Stimulated activated CD8-positive, alpha-beta memory T cell treated with anti-CD3 and anti-CD28 coated beads, Interleukin-12 subunit alpha, Interleukin-12 subunit beta, amount 100 ng/mL, for 1 hour (primary cell): ENCODE data around the gene TRIB2.

Experiments used
- DNase-seq: peaks from one replicate; pipeline ENCODE4 v3.0.0-alpha.2; 2020; ENCODE audit warnings: low read depth

Gene TRIB2

GRCh38 chr2:12742891-12743290 lies 26.2 kb downstream of the TRIB2 start:
- no peak for DNase-seq

GRCh38 chr2:12750166-12750905 lies 33.6 kb downstream of the TRIB2 start:
- DNase-seq: no peak

DNA sequence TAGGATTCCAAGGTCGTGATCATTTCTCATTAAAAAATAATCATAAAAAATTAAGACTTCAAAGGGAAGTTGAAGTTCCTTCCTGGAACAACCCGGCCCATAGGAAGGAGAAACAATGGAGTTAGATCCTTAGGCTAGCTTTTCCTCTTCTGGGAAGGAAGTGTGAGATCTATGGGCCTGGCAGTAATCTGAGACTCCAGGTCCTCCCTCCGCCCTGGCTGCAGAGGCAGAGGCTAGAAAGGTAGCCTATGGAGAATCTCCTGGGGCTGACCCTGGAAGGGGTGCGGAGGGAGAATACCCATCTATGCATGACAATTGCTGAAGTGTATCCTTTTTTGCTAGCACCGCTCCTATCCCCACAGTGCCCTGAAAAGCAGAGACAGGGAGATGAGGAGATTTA lies 37.9 kb downstream of the TRIB2 start:
- no peak for DNase-seq

GRCh38 chr2:12755384-12755783 lies 38.6 kb downstream of the TRIB2 start:
- DNase-seq: no peak

DNA sequence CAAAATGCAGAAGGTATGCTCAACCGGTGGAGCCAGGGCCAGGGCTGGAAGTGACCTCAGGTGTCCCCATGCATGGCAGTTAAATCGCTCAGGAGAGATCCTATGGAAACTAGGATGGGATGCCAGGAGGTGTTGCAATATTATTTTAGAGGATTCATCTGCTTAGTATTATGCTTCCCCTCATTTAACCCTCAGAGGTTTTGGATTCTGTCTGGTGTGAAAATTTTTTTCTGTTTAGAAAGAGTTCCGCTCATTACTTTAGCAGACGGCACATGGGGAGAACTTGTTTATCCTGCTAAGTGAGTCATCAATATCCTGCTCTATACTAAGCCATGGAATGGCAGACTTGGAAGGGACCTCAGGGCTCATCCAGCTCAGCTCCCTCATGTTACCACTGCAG lies 42.5 kb downstream of the TRIB2 start:
- no peak for DNase-seq

DNA sequence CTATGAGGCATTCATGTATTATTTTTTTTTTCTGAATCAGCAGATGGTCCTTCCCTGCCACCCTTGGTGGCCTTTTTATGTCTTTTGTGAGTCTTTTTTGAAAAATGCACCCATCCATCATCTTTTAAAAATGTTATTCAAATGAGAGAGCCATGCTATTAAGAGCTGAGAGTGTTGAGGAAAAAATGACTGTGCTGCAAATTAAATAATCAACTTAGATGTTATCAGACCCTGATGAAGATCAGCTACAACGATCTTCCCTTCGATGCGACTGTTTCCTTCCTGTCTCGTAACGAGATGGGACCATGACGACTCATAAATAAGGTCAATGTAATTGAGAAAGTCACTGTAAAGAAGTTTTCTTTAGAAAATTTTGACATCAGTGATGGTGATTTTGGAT lies 44.4 kb downstream of the TRIB2 start:
- no peak for DNase-seq

DNA sequence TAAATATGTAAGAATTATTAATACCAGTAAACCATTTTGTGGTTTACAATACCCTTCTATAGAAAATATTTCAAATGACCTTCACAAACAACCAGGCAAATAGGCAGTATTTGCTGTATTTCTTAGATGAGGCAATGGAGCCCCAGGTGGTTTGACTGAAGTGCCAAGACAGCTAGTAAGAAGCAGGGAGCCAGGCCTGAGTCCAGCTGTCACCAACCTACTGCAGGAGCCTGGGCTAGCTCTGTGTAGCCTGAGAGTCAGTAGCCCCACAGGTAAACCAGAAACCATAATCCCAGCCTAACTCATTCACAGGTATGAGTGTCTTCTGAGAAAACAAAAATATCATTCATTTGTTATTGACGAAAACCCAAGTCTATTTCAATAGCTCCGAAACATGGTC lies 45.6 kb downstream of the TRIB2 start:
- DNase-seq: no peak

GRCh38 chr2:12762976-12763375 lies 46.2 kb downstream of the TRIB2 start:
- no peak for DNase-seq

GRCh38 chr2:12763486-12763885 lies 46.8 kb downstream of the TRIB2 start:
- no peak for DNase-seq

- no peak for DNase-seq
These were observed 47.5 kb downstream of the TRIB2 start for GRCh38 chr2:12764075-12764730.

DNA sequence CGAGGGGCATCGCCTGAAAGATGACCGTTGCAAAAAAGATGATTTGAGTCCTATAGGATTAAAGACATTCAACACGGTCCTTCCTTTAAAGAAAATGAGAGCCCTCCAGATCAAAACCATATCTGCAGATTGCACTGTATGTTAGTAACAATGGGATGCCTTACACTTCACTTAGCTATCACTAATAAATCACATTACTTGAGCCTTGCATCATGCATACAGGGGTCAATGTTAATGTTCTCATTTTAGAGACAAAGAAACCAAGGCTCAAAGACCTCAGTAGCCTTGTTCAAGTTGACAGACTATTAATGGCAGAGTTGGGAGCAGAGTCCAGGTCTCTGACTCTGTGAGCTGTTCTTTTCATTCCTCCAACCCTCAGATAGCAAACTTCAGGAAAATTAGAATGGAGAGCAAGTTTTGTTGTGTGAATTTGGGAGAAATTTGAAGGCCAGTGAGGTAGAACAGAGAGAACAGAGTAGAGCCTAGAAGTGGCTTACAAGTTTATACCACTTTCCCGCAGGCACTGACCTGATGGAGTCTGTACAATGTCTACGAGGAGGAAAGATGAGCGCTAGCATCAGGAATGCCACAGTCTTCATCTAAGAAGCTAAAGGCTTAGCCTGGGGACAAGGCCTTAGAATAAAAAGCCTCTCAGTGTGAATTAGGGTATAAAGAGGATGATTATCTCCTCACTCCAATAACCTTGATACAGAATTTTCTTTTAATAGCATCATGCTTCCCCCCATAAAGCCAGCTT lies 48.3 kb downstream of the TRIB2 start:
- no peak for DNase-seq

GRCh38 chr2:12766421-12766879 lies 49.7 kb downstream of the TRIB2 start:
- DNase-seq: no peak

DNA sequence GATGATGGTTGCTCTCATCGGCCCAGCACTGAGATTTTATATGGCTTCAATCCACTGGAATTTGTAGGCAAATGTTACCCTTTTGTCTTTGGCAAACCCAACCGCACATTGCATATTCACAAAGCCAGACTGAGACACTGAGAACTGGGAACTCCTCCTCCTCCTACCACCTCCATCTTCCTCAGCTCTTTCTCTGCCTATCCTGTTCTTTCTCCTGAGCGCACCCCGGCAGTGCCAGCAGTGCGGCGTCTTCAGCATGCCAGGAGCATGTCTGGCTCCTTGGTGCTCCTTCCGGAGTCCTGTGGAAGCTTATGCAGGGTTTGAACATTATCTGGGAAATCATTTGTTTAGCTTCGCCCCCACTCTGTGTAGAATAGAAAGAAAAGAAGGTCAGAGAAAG lies 50.8 kb downstream of the TRIB2 start:
- no peak for DNase-seq

- DNase-seq: no peak
These were observed 51.4 kb downstream of the TRIB2 start for GRCh38 chr2:12767996-12768624.

GRCh38 chr2:12769492-12770105 lies 52.9 kb downstream of the TRIB2 start:
- DNase-seq: no peak

GRCh38 chr2:12770300-12770968 lies 53.7 kb downstream of the TRIB2 start:
- no peak for DNase-seq

DNA sequence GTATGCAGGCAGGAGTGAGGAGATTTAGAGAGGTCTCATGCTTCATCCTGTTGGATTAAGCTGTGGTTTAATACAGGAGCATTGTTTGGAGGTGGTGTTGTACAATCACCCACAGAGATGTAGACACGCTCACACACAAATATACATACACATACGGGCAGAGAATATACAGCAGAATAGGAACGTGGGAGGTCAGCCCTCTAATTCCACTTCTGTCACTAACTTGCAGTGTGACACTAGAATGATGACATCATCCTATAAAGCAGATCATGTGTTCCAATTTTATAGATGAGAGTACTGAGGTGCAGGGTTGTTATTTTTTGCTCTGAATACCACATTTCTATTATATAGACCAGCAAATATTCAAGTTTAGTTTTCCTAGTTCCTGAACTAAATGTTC lies 54.4 kb downstream of the TRIB2 start:
- DNase-seq: no peak

DNA sequence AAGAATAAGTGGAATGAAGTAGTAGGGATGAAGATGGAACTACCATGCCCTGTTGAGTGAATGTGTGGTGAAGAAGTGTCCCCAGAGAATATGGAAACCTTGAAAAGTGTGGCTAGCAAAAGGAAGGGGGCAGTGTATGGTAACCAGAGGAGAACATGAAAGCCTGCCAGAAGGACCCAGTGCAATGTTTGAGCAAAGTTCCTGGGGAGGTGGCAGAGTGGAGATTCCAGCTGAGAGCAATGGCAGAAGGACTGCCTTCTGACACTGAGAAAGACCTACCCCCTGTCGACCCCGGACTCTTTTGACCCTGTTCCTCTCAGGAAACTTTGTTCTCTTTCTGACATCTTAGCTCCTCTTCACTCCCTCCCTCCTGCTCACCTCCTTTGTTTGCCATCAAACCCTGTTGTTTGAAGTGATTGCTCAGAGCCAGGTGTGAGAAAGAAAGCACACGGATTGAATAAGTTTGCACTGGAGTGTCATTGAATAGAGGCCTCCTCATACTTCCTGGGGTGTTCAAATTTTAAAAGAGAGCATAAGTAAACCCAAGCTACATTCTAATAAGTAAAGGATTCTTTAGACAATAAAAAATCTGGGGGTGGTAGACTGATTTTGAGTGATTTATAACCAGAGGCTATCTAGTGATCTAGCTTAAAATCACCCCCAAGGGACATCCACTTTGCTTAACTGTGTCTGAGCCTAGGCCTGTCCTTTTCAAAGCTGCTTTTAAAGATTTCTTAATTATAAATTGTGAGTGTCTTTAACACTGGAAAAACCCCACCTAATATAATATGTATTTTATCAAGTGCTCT lies 57.1 kb downstream of the TRIB2 start:
- DNase-seq: no peak

- DNase-seq: no peak
These were observed 57.6 kb downstream of the TRIB2 start for GRCh38 chr2:12774395-12774727.

GRCh38 chr2:12776521-12776961 lies 59.8 kb downstream of the TRIB2 start:
- no peak for DNase-seq

DNA sequence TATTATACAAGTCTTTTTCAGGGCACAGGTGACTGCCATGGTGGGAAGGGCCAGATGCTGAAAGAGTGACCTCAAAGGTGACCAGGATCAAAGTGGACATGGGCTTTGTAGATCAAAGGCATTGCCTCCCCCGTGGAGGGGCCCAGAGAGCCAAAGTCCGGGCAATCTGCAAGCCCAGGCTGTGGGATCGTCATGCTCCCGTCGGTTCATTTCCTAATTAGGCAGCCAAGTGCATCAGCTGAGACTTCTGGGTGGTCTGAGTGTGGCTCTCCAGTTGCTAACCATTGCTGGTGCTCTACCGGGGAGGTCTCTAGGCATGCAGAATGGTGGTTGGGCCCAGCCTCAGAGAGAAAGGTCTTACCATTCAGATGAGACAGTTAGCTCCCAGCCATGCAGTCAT lies 61.6 kb downstream of the TRIB2 start:
- DNase-seq: no peak
